Body of pancreas (tissue), 4 donors: Measurements from ENCODE around the gene GABRG3. TPM values are rescaled to one million over a fixed set of nuclear protein-coding genes. Genes with fewer than 3 reads are reported as not detected.

Experiments used
- ATAC-seq: fragments of 150-250 bp; one replicate; pipeline ENCODE4 v1.9.1; 2016
- DNase-seq, 4 donors: peaks; one replicate each; pipeline ENCODE4 v3.0.0-alpha.2; 2019
- H3K27ac ChIP-seq, 4 donors: fragments of 200-600 bp; sonication (generic); 1 replicate in 3 of 4; 2 replicates in 1 of 4; pipeline versions ENCODE4 v1.5.1 to v1.6.1; 2016 to 2019; ENCODE audit warnings: mild to moderate bottlenecking in 1 of 4, mixed read lengths in 1 of 4, moderate library complexity in 1 of 4
- H3K27me3 ChIP-seq, 2 donors: fragments of 200-600 bp; sonication (generic); one replicate each; pipeline ENCODE4 v1.6.0; 2016; ENCODE audit warnings: mild to moderate bottlenecking in 1 of 2
- H3K36me3 ChIP-seq, 2 donors: fragments of 200-600 bp; sonication (generic); replicated peaks in 1 of 2; 2 replicates each; pipeline ENCODE4 v1.5.1; 2016; ENCODE audit warnings: low read depth in 2 of 2; ENCODE audit not compliant: insufficient read depth in 1 of 2
- H3K4me1 ChIP-seq: fragments of 200-600 bp; sonication (generic); one replicate; pipeline ENCODE4 v1.6.0; 2016
- H3K4me3 ChIP-seq, 2 donors: fragments of 200-600 bp; sonication (generic); 1 replicate in 1 of 2; 2 replicates in 1 of 2; pipeline ENCODE4 v1.5.1; 2016 to 2019
- H3K9me3 ChIP-seq, 3 donors: fragments of 200-600 bp; sonication (generic); 1 replicate in 2 of 3; 2 replicates in 1 of 3; pipeline ENCODE4 v1.5.1; 2016
- POLR2A ChIP-seq, 3 donors: fragments of 450-650 bp; IDR thresholded peaks; one replicate each; pipeline ENCODE4 v1.6.1; 2016; ENCODE audit warnings: antibody characterized with exemption in 3 of 3, mild to moderate bottlenecking in 2 of 3
- WGBS, 2 donors: methylation state at CpG; one replicate each; pipeline ENCODE4 v1.1.5; 2017; 5-methylcytosine and 5-hydroxymethylcytosine counted together
- intact Hi-C: fragments of 100-400 bp; cut with DNase I; formaldehyde crosslinking; loops from one replicate; pipeline ENCODE4 v1.15.1; 2023
- total RNA-seq, 2 donors: library from RNA; depleted of rRNA; stranded (reverse); fragments of >200 nt; gene quantifications; one replicate each; pipeline ENCODE4 v1.1.0, GENCODE V29; 2016
- TF ChIP-seq, protein P1 (sequence below), 7 experiments: fragments of 450-650 bp in 4 of 7; fragments of 200-600 bp in 3 of 7; sonication (generic) in 3 of 7; IDR thresholded peaks; one replicate each; pipeline ENCODE4 v1.5.1; 2016 to 2019; ENCODE audit warnings: antibody characterized with exemption in 7 of 7

The GABRG3 gene
- total RNA-seq, 2 donors from 2014 or later, result not detected

DNA sequence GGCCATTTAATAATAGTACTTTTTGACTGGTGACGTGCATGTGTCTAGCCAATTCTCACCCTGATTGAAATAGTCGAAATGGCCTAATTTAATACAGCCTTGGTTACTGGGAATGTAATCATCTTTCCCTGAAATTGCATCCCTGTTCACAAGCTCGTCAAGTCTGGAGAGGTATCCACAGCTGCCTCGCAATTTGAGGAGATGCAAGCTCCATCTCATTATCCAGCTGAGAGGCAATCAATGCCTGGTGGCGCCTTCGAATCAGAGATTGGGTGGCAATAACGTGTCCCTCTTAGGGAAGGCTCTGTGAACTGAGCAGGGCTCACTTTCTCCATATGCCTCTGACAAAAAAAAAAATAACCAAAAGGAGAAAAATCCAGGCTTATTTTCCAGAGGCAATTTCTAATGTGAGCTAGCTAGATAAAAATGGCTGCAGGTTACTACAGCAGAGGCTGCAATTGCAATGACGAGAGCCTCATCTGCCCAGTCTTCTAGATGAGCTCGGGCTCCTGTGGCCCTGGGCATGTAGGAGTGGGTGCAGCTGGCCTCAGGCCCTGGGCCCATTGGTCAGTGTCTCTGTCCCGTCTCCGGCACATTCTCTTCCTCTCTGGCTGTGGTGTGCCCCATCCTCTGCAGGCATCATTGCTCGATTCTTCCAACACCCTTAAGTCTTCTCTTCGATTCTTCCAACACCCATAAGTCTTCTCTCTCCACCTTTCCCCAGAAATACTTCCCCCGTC, 487.5 kb downstream of the GABRG3 start:
- Histone ChIP-seq H3K36me3 (no peaks in the 10 kb centered on the region), H3K27ac (no peak overlapping the region), H3K4me3 (no peak overlapping the region), H3K9me3 (no peaks in the 10 kb centered on the region), H3K4me1 (no peaks in the 10 kb centered on the region), H3K27me3 (no peaks in the 10 kb centered on the region)
- DNase-seq, result no peak
- no peak for TF ChIP-seq POLR2A (IDR thresholded peaks at IDR 0.05)
- TF ChIP-seq, protein P1, sequence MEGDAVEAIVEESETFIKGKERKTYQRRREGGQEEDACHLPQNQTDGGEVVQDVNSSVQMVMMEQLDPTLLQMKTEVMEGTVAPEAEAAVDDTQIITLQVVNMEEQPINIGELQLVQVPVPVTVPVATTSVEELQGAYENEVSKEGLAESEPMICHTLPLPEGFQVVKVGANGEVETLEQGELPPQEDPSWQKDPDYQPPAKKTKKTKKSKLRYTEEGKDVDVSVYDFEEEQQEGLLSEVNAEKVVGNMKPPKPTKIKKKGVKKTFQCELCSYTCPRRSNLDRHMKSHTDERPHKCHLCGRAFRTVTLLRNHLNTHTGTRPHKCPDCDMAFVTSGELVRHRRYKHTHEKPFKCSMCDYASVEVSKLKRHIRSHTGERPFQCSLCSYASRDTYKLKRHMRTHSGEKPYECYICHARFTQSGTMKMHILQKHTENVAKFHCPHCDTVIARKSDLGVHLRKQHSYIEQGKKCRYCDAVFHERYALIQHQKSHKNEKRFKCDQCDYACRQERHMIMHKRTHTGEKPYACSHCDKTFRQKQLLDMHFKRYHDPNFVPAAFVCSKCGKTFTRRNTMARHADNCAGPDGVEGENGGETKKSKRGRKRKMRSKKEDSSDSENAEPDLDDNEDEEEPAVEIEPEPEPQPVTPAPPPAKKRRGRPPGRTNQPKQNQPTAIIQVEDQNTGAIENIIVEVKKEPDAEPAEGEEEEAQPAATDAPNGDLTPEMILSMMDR (IDR thresholded peaks at IDR 0.05), result no peak
- WGBS, 2 donors, result 62 to 68% methylated on average over 14 of the region's 14 CpGs
- intact Hi-C loops, result no loop called here
- ATAC-seq, result no peak

- no peaks in the 10 kb centered on the region for H3K27me3 ChIP-seq
- H3K27ac ChIP-seq, result no peak overlapping the region
- no peak for ATAC-seq
- TF ChIP-seq, protein P1 (IDR thresholded peaks at IDR 0.05), result no peak
- TF ChIP-seq POLR2A (IDR thresholded peaks at IDR 0.05), result no peak
- no peaks in the 10 kb centered on the region for H3K9me3 ChIP-seq
- H3K36me3 ChIP-seq, result no peaks in the 10 kb centered on the region
- 60 to 61% methylated on average over 4 of the region's 4 CpGs for WGBS, 2 donors
- no peak for DNase-seq
- intact Hi-C loops, result no loop called here
- H3K4me3 ChIP-seq, result no peak overlapping the region
- H3K4me1 ChIP-seq, result no peaks in the 10 kb centered on the region
Observed at GRCh38 chr15:27459836-27460235, 488.9 kb downstream of the GABRG3 start.

- TF ChIP-seq, protein P1 (IDR thresholded peaks at IDR 0.05), result no peak
- no peak for TF ChIP-seq POLR2A (IDR thresholded peaks at IDR 0.05)
- no peak for DNase-seq
- no peak for ATAC-seq
- Histone ChIP-seq H3K36me3 (no peaks in the 10 kb centered on the region), H3K4me1 (no peaks in the 10 kb centered on the region), H3K9me3 (no peaks in the 10 kb centered on the region), H3K4me3 (no peak overlapping the region), H3K27ac (no peak overlapping the region), H3K27me3 (no peaks in the 10 kb centered on the region)
- intact Hi-C loops, result no loop called here
- WGBS, 2 donors, result 63 to 72% methylated on average over 5 of the region's 5 CpGs
Observed at GRCh38 chr15:27461181-27461580, 490.2 kb downstream of the GABRG3 start.

GRCh38 chr15:27463525-27464088, 492.6 kb downstream of the GABRG3 start:
- TF ChIP-seq POLR2A (IDR thresholded peaks at IDR 0.05), result no peak
- TF ChIP-seq, protein P1 (IDR thresholded peaks at IDR 0.05), result no peak
- no peaks in the 10 kb centered on the region for H3K4me1 ChIP-seq
- no peak for ATAC-seq
- no peaks in the 10 kb centered on the region for H3K9me3 ChIP-seq
- no peak overlapping the region for H3K4me3 ChIP-seq
- intact Hi-C loops, result no loop called here
- DNase-seq, result no peak
- no peak overlapping the region for H3K27ac ChIP-seq
- no peaks in the 10 kb centered on the region for H3K36me3 ChIP-seq
- 66 to 74% methylated on average over 8 of the region's 8 CpGs for WGBS, 2 donors
- H3K27me3 ChIP-seq, result no peaks in the 10 kb centered on the region
